ENCODE data around the gene MCM7.

GRCh38 chr7:100119072-100119969, 18.1 kb upstream of the MCM7 start, which contains the start of the genes CNPY4 and TAF6:
- TF ChIP-seq EZH2 (IDR thresholded peaks at IDR 0.05; ENCODE audit: insufficient read depth, poor library complexity, severe bottlenecking), result no peak
- TF ChIP-seq EZH2phosphoT487 (IDR thresholded peaks at IDR 0.05; ENCODE audit: insufficient read depth, low read depth), result no peak

All from GM23248 (cell line).